Ovary (tissue), 3 donors: ENCODE data around the gene MAP3K19.

ENCODE experiments used
- EP300 ChIP-seq: sonication (generic); formaldehyde crosslinking; IDR thresholded peaks from one replicate; pipeline ENCODE4 v1.6.1; 2017; ENCODE audit warnings: antibody characterized with exemption
- TF ChIP-seq, protein P1 (sequence below), 3 donors: fragments of 450-650 bp in 2 of 3; fragments of 200-600 bp in 1 of 3; IDR thresholded peaks; one replicate each; pipeline versions ENCODE4 v1.5.1 to v1.8.0; 2016 to 2022; ENCODE audit warnings: antibody characterized with exemption in 3 of 3, mild to moderate bottlenecking in 1 of 3
- donor health status: DM: no; HTN: no; CAD: no.

DNA sequence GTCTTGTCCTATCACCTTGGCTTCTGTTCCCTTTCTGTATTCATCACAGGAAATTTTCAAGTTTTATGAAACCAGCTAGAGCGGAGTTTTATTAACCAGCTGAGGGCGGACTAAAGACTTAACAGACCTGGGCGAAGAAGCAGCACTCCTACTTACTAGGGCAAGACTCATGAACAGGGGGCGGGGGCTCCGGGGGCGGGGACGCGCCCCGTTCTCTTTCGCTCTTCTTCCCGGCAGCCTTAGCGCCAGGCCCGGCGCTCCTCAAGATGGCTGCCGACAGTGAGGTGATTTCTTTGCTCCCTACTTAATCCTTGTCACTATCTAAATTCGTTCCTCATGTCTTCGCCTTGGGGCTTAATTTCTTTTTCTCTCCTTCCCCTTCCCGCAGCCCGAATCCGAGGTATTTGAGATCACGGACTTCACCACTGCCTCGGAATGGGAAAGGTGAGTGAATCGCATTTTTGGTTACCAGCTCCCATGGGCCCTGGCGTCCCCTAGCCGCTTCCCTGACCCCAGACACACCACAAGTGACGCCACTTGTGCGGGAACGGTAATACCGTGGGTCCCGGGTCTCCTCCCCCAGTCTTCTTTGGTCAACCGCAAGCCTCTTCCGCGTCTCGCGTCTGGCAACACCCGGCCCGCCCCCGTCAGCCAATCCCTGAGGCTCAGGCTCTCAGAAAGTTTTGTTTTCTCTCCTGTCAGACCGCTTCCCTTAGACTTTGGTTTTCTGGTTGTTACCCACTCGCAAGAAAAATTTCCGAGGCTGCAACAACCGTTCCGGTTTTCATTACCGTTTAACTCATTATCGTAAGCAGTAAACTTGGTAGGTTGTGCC, 5.0 kb upstream of the MAP3K19 start, which contains the start of gene RAB3GAP1:
- no peak for TF ChIP-seq EP300
- TF ChIP-seq, protein P1, sequence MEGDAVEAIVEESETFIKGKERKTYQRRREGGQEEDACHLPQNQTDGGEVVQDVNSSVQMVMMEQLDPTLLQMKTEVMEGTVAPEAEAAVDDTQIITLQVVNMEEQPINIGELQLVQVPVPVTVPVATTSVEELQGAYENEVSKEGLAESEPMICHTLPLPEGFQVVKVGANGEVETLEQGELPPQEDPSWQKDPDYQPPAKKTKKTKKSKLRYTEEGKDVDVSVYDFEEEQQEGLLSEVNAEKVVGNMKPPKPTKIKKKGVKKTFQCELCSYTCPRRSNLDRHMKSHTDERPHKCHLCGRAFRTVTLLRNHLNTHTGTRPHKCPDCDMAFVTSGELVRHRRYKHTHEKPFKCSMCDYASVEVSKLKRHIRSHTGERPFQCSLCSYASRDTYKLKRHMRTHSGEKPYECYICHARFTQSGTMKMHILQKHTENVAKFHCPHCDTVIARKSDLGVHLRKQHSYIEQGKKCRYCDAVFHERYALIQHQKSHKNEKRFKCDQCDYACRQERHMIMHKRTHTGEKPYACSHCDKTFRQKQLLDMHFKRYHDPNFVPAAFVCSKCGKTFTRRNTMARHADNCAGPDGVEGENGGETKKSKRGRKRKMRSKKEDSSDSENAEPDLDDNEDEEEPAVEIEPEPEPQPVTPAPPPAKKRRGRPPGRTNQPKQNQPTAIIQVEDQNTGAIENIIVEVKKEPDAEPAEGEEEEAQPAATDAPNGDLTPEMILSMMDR (IDR thresholded peaks at IDR 0.05) = no peak
